Transverse colon (tissue), 4 donors: Measurements from ENCODE around the gene KCNJ6. TPM values are rescaled to one million over a fixed set of nuclear protein-coding genes. Genes with fewer than 3 reads are reported as not detected.

Experiments used
- DNase-seq: peaks from one replicate; pipeline ENCODE4 v3.0.0-alpha.2; 2019
- H3K27ac ChIP-seq, 4 donors: fragments of 200-600 bp; sonication (generic); 2 replicates each; pipeline ENCODE4 v1.5.1; 2016 to 2018; ENCODE audit warnings: inconsistent platforms in 4 of 4
- H3K27me3 ChIP-seq: fragments of 200-600 bp; sonication (generic); 2 replicates; pipeline ENCODE4 v1.5.1; 2017; ENCODE audit warnings: inconsistent platforms
- H3K36me3 ChIP-seq, 4 donors: fragments of 200-600 bp; sonication (generic); 2 replicates each; pipeline ENCODE4 v1.5.1; 2017 to 2019; ENCODE audit warnings: inconsistent platforms in 4 of 4
- H3K4me1 ChIP-seq, 4 donors: fragments of 200-600 bp; sonication (generic); 2 replicates each; pipeline ENCODE4 v1.5.1; 2017 to 2020; ENCODE audit warnings: inconsistent platforms in 4 of 4
- H3K4me3 ChIP-seq, 4 donors: fragments of 200-600 bp; sonication (generic); 1 replicate in 1 of 4; 2 replicates in 3 of 4; pipeline versions ENCODE4 v1.5.1 to v1.6.1; 2017 to 2019; ENCODE audit warnings: inconsistent platforms in 4 of 4
- H3K9me3 ChIP-seq, 2 donors: fragments of 200-600 bp; sonication (generic); 2 replicates each; pipeline ENCODE4 v1.5.1; 2017 to 2019; ENCODE audit warnings: inconsistent platforms in 2 of 2
- EP300 ChIP-seq: sonication (generic); formaldehyde crosslinking; IDR thresholded peaks from one replicate; pipeline ENCODE4 v1.6.1; 2017; ENCODE audit warnings: antibody characterized with exemption, low read depth
- POLR2A ChIP-seq: fragments of 450-650 bp; IDR thresholded peaks from one replicate; pipeline ENCODE4 v1.6.1; 2016; ENCODE audit warnings: antibody characterized with exemption, mild to moderate bottlenecking, moderate library complexity
- POLR2AphosphoS5 ChIP-seq, 3 donors: sonication (generic); formaldehyde crosslinking; IDR thresholded peaks; one replicate each; pipeline ENCODE4 v1.6.1; 2016; ENCODE audit warnings: antibody characterized with exemption in 3 of 3
- WGBS, 2 donors: methylation state at CpG; one replicate each; pipeline ENCODE4 v1.1.5; 2018; ENCODE audit warnings: low coverage in 1 of 2; 5-methylcytosine and 5-hydroxymethylcytosine counted together
- in situ Hi-C, 4 donors: fragments of 200-750 bp; cut with MboI; loops; one replicate each; pipeline versions ENCODE4 v1.15.0 to v1.15.1; 2017; ENCODE audit warnings: low sequenced_read_pairs in 3 of 4, low pct_ligation_motif_present in 1 of 4, low pct_unique_long_range_greater_than_20kb in 1 of 4
- intact Hi-C: fragments of 100-400 bp; cut with DNase I; formaldehyde crosslinking; loops from one replicate; pipeline ENCODE4 v1.15.1; 2023; ENCODE audit warnings: low total_unique reads
- total RNA-seq, 4 donors: library from RNA; depleted of rRNA; stranded (reverse); fragments of >200 nt; gene quantifications; one replicate each; pipeline ENCODE4 v1.1.0, GENCODE V29; 2016
- TF ChIP-seq, protein P1 (sequence below), 5 experiments: fragments of 200-600 bp in 3 of 5; fragments of 450-650 bp in 2 of 5; sonication (generic) in 3 of 5; IDR thresholded peaks; 1 replicate in 2 of 5; 2 replicates in 3 of 5; pipeline ENCODE4 v1.5.1; 2016 to 2017; ENCODE audit warnings: antibody characterized with exemption in 5 of 5, inconsistent platforms in 3 of 5, mild to moderate bottlenecking in 2 of 5, moderate library complexity in 1 of 5

The KCNJ6 gene
- total RNA-seq, 4 donors from 2014 or later = 0.14 to 0.16 TPM; not detected in 2

DNA sequence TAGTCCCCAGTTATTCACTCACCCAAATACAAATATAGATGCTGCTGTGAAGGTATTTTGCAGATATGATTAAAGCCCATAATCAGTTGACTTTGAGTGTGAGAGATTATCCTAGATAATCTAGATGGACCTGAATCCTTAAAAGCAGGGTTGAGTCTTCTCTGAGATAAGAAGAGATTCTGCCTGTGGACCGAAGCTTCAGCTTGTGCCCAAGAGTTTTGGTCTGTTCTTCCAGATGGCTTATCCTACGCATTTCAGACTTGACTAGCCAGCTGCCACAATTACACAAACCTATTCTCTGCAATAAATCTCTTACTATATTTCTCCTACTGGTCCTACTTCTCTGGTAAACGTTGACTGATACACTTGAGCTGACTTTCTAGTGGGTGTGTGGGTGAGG, 145.1 kb downstream of the KCNJ6 start:
- 60 to 68% methylated on average over 3 of the region's 3 CpGs for WGBS, 2 donors
- H3K4me1 ChIP-seq = no peaks in the 10 kb centered on the region
- H3K4me3 ChIP-seq = no peak overlapping the region
- no peak for DNase-seq
- no peaks in the 10 kb centered on the region for H3K36me3 ChIP-seq
- H3K9me3 ChIP-seq = no peaks in the 10 kb centered on the region
- no peak overlapping the region for H3K27ac ChIP-seq
- in situ Hi-C loops = no loop called here
- TF ChIP-seq EP300 = no peak
- TF ChIP-seq POLR2AphosphoS5 (IDR thresholded peaks at IDR 0.05) = no peak
- TF ChIP-seq, protein P1, sequence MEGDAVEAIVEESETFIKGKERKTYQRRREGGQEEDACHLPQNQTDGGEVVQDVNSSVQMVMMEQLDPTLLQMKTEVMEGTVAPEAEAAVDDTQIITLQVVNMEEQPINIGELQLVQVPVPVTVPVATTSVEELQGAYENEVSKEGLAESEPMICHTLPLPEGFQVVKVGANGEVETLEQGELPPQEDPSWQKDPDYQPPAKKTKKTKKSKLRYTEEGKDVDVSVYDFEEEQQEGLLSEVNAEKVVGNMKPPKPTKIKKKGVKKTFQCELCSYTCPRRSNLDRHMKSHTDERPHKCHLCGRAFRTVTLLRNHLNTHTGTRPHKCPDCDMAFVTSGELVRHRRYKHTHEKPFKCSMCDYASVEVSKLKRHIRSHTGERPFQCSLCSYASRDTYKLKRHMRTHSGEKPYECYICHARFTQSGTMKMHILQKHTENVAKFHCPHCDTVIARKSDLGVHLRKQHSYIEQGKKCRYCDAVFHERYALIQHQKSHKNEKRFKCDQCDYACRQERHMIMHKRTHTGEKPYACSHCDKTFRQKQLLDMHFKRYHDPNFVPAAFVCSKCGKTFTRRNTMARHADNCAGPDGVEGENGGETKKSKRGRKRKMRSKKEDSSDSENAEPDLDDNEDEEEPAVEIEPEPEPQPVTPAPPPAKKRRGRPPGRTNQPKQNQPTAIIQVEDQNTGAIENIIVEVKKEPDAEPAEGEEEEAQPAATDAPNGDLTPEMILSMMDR (IDR thresholded peaks at IDR 0.05) = no peak
- TF ChIP-seq POLR2A = no peak
- H3K27me3 ChIP-seq = no peaks in the 10 kb centered on the region
- intact Hi-C loops = no loop called here

DNA sequence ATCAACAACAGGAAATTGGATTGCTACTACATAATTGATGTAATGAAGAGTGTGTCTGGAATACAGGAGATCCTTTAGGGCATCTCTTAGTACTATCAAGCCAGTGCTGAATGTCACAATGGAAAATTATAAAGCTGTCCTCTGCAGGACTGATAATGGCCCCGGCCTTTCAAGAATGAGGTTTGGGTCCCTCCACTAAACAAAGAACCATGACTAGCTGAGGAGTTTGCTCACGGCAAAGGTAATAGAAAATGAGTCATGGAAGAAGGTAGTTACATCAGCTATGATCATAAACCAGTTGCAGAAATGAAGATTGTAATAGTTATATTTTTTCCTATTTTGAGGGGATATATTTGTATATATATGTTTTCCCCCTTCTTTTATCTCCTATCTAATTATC, 145.8 kb downstream of the KCNJ6 start:
- H3K4me3 ChIP-seq = no peak overlapping the region
- intact Hi-C loops = no loop called here
- H3K36me3 ChIP-seq = no peaks in the 10 kb centered on the region
- in situ Hi-C loops = no loop called here
- 44 to 78% methylated on average over 1 to 2 of the region's 2 CpGs for WGBS, 2 donors
- H3K9me3 ChIP-seq = no peaks in the 10 kb centered on the region
- no peaks in the 10 kb centered on the region for H3K4me1 ChIP-seq
- no peak overlapping the region for H3K27ac ChIP-seq
- DNase-seq = no peak
- TF ChIP-seq EP300 (no peak), POLR2AphosphoS5 (IDR thresholded peaks at IDR 0.05) (no peak), POLR2A (no peak)
- TF ChIP-seq, protein P1 (IDR thresholded peaks at IDR 0.05) = no peak
- no peaks in the 10 kb centered on the region for H3K27me3 ChIP-seq

DNA sequence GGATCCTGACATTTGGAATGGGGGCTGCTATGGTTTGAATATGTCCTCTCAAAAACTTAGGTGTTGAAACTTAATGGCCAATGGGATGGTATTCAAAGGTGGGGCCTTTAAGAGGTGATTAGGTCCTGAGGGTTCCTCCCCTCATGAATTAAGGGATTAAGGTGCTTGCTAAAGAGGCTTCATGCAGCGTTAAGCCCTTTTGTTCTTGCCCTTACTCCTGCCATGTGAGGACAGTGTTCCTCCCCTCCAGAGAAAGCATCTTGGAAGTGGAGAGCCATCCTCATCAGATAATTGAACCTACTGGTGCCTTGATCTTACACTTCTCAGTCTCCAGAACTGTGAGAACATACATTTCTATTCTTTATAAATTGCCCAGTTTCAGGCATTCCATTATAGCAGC, 146.6 kb downstream of the KCNJ6 start:
- no peak overlapping the region for H3K4me3 ChIP-seq
- intact Hi-C loops = no loop called here
- no peak overlapping the region for H3K27ac ChIP-seq
- DNase-seq = no peak
- no peaks in the 10 kb centered on the region for H3K9me3 ChIP-seq
- TF ChIP-seq POLR2A (no peak), EP300 (no peak), POLR2AphosphoS5 (IDR thresholded peaks at IDR 0.05) (no peak)
- TF ChIP-seq, protein P1 (IDR thresholded peaks at IDR 0.05) = no peak
- H3K4me1 ChIP-seq = no peaks in the 10 kb centered on the region
- no peaks in the 10 kb centered on the region for H3K27me3 ChIP-seq
- H3K36me3 ChIP-seq = no peaks in the 10 kb centered on the region
- in situ Hi-C loops = no loop called here
- WGBS, 2 donors = 0 to 30% methylated on average over 1 of the region's 1 CpG

DNA sequence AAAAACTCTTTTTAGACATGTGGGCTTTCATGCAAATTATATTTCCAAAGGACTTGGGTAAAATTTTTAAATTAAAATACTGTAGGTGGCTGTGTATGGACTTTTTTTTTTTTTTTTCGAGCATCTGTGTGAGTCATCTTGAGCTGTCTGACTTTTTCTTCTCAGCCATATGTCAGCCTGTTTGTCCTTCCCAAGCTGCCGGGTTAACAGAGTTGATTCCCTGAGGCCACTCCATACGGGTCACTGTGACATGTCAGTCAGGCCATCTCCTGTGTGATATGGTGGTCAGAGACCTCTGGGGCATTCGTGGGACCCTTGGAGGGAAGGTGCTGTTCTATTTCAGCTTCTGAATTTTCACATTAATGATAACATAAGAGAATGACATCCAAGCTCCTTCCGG, 148.3 kb downstream of the KCNJ6 start:
- no peaks in the 10 kb centered on the region for H3K27me3 ChIP-seq
- intact Hi-C loops = no loop called here
- no peak overlapping the region for H3K27ac ChIP-seq
- H3K4me3 ChIP-seq = no peak overlapping the region
- TF ChIP-seq POLR2A (no peak), POLR2AphosphoS5 (IDR thresholded peaks at IDR 0.05) (no peak), EP300 (no peak)
- TF ChIP-seq, protein P1 (IDR thresholded peaks at IDR 0.05) = no peak
- in situ Hi-C loops = no loop called here
- H3K9me3 ChIP-seq = no peaks in the 10 kb centered on the region
- H3K4me1 ChIP-seq = no peaks in the 10 kb centered on the region
- DNase-seq = no peak
- 56 to 100% methylated on average over 1 to 5 of the region's 5 CpGs for WGBS, 2 donors
- H3K36me3 ChIP-seq = no peaks in the 10 kb centered on the region
